Measurements from ENCODE around the gene GAS7.

GAS7 gene

DNA sequence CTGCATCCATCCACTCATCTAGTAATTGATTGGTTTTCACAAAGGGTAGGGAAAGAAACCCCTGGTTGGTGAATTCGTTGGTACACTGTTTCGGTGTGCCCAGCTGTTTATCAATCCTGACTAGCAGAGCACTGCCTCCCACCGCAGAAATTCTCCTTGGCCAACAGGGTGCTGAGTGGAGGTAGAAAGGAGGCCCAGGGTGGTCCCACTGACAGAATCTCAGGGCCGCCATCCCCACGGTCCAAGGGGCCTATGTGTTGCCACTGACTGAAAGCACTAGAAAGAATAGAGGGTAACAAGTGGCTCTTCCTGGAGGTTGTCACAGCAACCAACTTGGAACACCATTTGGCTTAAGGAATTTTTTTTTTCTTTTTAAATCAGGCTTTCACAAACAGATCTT lies 284.9 kb downstream of the GAS7 start:
- DNase-seq (ENCODE audit: low spot score) = no peak

DNA sequence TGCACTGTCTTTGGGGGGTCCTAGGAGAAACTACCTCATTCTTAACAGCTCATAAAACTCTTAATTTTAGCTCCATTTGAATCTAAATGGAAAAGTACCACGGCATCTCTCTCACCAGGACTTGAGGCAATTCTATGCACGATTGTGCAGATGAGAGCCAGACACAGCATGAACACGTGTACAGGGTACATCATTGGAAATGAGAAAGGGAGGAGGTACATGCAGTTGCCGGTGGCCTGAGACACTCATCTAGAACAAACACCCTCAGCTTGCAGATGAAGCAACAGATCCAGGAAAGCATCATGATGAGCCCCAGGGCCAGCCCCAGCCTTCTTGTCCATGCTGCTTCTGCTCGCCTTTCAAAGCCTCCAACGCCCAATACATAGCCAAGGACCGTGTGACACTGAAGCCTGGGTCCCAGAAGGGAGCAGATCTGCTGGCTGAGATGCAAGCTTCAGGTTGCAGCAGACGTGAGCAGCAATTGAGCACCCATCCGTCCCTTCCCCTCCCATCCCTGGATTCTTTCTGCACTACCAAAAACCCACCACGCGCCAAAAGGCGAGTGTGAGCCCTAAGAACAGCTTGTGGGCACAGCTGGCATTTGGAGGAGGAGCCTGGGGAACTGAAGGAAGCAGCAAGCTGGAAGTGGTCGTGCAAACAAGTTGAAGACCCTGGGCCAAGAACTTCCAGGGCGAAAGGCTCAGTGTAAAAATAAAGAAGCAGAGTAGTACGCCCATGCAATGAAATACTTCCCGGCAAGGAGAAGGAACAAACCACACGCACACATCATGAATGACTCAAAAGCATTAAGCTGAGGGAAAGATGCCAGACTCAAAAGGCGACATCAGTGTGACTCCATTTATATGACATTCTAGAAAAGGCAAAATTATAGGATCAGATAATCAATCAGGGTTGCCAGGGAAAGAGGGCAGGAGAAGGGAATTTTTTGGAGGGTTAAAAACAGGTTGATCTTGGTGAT lies 286.0 kb downstream of the GAS7 start:
- no peak for DNase-seq (ENCODE audit: low spot score)

DNA sequence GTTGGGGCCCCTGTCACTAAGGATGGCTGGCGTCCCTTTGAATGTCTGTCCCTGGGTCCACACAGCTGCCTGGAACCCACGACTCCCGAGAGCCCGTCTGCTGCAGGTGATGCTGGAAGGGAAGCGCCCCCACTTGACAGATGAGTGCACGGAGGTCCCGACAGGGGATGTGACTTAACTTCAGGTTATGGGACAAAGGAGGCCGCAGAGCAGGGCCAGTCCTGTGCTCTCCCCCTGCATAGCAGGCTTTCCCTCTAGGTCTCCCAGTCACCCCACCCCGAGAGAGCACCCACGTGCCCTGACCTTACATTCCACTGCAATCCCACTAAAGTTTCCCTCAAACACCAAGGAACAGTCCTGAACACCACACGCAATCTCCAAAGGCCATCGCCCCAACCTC lies 287.3 kb downstream of the GAS7 start:
- DNase-seq (ENCODE audit: low spot score) = no peak

DNA sequence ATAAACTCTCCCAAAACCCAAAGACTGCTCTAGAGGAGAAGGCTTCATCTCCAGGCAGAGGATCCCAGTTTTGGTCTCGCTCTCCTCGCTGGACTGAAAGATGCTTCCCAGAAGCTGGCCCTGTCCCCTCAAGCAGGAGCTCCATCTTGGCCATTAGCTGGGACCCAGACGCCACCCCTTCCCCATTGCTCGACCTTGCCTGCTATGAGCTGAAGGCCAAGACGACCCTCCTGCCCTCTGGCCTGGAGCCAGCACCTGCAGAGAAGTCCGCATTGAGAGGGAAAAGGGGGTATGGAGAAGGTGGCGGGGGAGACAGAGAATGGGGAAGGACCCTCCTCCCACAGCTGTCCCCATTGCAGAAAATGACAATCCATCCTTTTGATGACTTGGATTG lies 289.8 kb downstream of the GAS7 start:
- no peak for DNase-seq (ENCODE audit: low spot score)

DNA sequence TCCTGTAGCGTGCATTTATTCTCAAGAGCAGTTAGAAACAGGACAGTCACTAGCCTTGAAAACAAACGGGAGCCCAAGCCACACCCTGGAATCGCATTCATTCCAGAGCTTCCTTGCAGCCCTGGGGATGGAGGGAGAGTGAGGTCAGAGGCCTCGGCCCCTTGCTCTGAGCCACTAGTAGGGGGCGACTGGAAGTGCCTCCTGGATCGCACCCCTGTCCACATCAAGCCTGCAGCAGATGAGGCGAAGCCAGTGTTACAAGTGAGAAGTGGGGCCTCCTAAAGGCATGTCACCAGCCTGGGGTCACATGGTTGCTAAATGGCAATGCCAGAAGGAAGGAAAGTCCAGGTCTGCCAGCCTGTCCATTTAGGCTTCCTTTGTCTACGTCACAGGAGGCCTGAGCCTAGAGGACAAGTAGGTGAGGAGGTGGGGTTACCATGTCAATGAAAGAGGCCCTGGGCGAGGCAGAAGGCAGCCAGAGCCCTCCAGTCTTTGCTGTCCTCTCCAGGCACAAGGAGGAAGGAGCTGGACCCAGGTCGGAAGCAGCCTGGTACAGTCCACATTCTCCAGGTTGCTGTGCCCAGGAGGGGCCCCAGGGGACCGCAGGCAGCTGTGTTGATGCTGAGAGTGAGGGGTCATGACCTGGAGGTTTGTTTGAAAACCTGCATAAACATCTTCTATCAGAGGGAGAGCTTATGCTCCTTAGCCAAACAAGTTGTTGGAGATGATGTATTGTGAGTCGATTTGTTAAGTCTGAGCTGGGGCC lies 290.3 kb downstream of the GAS7 start:
- DNase-seq (ENCODE audit: low spot score) = no peak

DNA sequence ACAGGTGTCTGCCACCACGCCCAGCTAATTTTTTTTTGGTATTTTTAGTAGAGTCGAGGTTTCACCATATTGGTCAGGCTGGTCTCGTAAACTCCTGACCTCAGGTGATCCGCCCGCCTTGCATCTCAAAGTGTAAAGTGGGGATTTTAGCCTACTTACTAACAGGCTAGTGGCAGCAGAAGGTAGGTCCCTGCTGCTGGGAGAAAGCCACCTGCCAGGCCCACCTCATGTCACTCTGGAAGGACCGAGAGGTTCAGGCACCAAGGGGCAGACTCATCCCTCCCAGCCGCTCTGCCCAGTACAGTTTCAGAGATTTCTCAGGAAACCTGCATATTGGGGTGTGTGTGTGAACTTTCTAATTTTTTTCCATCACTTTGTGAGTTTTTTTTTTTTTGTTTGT lies 291.3 kb downstream of the GAS7 start:
- DNase-seq (ENCODE audit: low spot score) = no peak

DNA sequence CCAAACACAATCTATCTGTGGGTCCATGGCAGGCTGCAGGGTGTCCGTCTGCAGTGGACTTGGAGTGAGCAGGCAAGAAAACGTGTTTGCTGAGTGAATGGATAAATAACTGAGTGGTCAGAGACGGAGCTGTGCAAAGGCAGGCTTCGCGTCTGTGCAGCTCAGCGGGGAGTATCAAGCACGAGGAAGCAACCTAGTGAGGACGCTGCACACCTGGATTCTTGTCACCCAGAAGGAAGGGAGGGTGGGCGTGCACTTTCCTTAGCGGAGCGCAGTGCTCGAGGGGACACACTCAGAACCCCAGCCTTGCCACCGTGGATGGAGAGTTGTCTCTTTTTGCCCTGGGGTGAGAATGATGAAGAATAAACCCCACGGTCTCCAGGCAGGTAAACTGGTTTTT lies 291.8 kb downstream of the GAS7 start:
- DNase-seq (ENCODE audit: low spot score) = no peak

DNA sequence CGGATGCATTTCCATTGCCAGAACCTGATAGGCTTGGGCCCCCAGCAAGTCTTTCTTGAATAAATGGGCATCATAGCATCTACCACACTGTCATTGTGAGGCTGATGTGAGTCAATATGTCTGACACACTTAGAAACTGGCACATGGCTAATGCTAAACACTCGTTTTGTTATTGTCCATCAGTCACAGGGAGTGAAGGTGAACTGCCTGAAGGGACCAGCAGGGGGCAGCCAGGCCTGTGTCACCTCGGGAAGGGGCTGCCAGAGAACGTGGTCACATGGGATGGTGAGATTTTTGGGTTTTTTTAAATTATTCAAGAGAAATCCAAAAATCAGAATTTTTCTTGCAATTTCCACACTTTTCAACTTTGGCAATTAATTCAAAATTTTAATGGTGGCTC lies 292.5 kb downstream of the GAS7 start:
- peak; percentile 27 for DNase-seq (ENCODE audit: low spot score)

DNA sequence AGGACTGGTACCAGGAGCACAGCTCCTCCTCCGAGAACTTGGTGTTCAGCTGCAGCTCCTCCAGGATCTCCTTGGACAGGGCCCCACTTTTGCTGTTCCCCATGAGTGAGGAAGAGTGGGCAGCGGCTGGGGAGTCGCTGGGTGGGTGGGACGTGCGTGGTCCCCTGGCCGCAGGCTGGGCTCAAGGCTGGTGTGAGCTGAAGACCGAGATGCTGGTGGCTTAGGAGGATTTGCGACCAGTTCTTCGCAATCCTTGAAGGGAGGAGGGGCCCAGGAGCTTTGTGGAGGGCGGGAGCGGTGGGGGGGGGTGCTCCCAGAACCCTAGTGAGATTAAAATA lies 293.4 kb downstream of the GAS7 start, which contains the start of gene RCVRN:
Gene RCVRN (minus strand): TSS at position 194 of the 338 bp plus-strand sequence. CDS start 91 bp downstream, at position 103.
- no peak for DNase-seq (ENCODE audit: low spot score)

DNA sequence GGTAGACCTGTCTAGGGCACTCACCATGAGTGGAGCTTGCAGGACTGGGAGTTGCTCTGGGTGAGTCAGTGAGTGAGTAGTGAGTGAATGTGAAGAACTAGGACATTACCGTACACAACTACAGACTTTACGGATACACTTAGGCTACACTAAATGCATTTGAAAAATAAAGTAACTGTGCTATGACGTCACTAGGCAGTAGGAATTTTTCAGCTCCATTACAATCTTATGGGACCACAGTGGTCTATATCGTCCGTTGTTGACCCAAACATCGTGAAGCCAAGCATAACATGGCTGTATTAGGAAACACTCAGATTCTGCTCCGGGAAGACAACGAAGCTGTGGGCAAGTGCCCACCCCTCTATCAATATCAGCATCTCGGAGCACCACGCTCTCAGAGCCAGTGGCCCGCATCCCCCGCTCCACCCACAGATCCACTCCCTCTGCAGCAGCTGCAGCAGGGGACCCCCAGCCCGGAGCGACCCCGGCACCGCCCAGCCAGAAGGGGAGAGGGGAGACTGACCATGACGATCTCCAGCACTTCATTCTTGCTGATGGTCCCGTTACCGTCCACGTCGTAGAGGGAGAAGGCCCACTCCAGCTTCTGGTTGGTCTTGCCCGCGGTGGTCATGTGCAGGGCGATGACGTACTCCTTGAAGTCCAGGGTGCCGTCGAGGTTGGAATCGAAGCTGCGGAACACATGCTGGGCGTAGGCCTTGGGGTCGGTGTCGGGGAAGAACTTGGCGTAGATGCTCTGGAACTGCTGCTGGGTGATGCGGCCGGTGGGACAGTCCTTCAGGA lies 293.9 kb downstream of the GAS7 start:
- no peak for DNase-seq (ENCODE audit: low spot score)

DNA sequence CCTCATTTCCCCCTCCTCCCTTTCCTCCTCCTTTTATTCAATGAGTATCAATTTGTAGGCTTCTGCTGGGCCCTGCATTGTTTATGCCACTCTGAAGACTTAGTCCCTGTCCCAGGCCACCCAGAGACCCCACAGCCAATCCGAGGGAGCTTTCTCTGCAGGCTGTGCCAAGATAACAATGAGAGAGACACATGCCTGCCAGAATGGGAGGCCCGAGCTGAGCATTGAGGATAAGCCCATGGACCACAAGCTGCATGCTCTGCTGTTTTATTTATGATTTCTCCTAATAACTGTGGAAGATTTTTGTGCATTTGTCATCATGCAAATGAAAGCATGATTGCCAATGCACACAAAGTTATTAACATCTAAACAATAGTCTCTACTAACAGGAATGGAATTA lies 296.3 kb downstream of the GAS7 start:
- no peak for DNase-seq (ENCODE audit: low spot score)

DNA sequence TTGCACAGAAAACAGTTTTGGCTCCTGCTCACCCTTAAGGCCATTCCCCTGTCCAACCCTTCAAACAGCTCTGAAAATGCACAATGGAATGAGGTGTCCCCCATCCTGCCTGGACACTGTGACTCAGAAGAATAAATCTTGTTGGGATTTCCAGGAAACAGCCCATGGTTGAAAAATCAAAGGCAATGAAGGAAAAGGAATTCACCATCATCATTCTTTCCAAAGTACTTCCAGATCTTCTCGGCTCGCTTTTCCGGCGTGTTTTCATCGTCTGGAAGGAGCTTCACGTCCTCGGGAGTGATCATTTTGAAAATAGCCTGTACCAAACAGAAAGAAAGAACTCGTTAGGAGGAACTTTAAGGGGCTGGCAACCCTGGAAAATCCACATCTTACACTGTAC lies 297.6 kb downstream of the GAS7 start:
- peak; percentile 21 for DNase-seq (ENCODE audit: low spot score)

DNA sequence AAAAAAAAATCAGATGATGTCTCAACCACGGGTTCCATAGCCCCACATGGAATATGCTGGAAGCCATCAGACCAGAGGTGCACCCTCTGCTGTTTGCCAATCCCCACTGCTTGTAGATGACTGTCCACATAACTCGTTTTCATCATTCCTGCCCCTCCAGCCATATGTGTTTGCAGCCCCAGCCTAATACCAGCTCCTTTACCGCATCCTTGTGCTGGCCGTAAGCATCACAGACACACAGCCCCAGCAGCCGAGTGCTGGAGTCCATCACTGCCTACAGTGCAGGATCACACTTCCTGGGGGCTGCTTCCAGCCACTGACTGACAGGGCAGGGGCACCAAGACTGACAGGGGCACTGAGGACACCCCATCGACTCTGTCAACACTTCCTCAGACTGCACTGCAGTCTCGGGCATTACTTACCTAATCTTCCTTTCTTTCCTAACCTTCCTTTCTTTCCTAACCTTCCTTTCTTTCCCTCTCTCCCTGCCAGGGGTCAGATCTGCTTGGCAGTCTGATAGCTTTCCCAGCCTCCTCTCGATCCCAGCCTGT lies 298.3 kb downstream of the GAS7 start:
- no peak for DNase-seq (ENCODE audit: low spot score)

DNA sequence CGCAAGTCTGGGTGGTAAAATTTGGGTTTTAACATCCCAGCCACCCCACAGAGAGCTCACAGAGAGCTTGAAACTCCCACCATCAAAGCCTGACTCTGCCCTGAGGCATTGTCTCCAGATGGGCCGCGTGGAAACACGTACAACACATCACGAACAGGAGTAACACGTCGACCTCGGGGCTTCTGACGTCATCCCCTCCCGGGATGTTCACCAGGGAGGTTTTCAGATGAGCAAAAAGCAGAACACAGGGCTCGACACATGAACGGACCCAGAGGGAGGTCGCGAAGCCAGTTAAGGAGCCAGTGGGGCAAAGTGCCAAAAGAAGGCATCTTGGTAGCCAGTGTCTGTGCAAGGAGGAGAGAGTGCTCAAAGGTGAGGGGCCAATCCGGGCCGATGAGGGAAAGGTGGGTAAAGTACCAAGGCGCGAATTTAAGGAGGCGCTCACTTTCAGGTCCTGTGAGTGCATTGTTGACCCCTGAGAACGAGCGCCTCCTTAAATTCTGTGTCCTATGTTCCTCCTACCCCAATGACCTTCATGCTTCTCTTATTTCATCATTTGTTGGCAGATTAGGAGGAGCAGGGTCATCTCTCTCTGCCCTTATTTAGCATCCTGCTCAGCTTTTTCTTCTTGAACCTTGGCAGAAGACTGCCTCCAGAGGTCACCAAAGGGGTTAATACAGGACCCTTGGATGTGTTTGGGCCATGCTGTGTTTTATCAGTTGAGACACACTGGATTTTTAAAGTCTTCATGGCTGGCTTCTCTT lies 298.9 kb downstream of the GAS7 start:
- DNase-seq (ENCODE audit: low spot score) = no peak

DNA sequence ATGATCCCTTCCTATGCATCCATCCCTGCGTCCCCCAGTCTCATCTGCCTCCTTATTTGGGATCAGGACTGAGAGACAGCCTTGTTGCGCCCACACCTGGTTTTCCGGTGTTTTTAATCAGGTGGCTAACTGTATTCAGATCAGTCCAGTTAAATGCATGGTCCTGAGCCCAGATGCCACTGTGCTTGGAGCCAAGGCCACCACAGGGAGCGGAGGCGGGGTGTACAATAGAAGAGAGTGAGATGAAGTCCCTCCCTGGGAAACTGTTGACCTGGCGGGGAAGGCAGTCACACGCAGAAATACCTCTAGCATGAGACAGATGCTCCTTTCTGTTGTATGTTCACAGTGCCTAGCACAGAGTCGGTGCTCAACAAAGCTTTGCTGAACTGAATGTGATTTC lies 299.6 kb downstream of the GAS7 start:
- DNase-seq (ENCODE audit: low spot score) = no peak

DNA sequence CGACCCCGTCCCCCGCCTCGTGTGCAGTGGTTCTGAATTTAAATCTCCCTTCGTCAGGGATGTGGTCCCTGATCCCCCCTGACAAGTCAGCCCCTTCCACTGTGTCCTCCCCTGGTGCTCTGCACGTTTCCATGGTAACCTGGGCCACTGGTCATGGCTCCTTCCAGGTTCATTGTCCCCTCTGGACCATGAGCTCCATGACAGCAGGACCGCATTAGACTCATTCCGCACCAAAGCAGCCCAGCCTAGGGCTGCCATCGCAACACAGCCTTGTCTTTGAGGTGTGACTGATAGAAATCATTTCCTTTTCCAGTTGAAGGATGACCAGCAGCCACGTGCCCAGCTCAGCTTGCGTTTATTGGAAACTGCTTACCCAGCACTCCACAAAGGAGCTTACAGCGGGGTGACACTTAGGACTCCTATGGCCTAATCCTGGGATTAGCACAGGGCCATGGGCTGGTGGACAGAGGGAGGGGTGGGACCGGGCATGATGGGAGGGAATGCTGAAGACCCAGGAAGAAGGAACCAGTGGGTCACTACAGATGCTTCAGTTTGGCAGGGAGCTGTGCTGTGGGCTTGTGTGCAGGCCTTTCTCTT lies 300.9 kb downstream of the GAS7 start:
- no peak for DNase-seq (ENCODE audit: low spot score)

DNA sequence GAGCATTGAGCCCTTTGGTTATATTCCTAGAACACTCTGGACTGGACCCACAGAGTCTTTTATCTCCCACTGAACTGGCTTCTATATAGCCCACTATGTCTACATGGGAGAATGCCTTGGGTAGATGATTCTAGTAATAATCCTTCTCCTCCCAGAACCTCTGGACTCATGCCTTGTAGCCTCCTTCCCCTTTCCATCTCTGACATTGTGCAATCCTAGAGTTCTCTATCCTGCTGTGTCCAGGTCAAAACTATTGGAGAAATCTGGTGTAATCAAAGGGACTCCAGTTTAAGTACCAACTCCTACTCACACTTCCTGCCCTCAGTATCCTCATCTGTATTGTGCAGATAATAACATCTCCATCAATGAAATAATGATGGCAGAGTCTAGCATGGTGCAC lies 302.5 kb downstream of the GAS7 start:
- no peak for DNase-seq (ENCODE audit: low spot score)

DNA sequence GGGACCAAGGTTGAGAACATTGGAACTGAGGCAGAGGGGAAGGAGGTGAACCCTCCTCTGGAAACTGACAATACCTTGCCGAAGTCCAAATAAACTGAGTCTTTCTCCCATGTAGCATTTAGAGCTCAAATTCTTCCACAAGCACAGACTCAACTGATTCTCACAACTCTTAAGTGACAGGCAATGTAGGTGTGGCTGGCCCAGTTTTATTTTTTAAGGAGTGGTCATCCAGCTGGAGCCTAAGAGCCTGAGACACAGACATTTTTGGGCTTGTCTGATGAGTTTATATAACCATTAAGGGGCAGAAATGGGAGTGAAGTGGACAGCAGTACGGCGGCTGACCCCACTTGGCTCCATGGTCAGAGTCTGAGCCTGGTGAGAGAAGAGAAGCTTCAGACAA lies 304.2 kb downstream of the GAS7 start:
- no peak for DNase-seq (ENCODE audit: low spot score)

DNA sequence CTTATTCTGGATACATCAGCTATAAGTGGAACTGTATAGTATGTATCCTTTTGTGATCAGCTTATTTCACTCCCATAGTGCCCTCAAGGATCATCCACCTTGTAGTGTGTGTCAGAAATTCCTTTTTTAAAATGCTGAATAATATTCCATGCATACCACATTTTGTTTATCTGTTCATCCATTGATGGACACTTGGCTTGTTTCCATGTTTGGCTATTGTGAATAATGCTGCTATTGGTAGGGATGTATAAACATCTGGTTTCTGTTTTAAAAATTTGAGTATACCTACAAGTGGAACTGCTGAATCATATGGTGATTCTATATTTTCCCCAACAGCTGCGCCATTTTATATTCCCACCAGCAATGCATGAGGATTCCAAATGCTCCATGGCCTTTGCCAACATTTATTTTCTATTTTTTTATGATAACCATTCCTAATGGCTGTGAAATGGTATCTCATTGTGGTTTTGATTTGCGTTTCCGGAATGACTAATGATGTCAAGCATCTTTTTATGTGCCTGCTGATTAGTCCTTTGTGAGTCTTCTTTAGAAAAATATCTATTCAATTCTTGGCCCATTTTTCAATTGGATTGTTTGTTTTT lies 304.9 kb downstream of the GAS7 start:
- no peak for DNase-seq (ENCODE audit: low spot score)

DNA sequence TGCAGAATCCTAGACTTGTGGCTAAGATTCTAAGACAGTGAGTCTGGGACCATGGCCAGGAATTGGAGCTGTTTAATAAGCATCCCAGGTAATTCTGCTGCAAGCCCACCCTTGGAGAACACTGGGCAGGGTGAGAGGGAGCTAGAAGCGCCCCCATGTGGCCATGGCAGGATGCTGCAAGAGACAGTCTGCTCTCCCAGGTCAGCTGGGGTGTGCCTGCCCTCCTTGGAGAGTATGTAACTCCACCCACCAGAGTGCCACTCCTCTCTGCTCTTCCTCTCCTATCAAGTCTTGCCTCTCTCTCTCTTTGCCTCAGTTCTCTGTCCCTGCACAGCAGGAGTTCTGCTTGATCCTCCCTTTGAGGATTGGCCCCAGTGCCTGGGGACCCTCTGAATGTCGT lies 308.3 kb downstream of the GAS7 start:
- no peak for DNase-seq (ENCODE audit: low spot score)

DNA sequence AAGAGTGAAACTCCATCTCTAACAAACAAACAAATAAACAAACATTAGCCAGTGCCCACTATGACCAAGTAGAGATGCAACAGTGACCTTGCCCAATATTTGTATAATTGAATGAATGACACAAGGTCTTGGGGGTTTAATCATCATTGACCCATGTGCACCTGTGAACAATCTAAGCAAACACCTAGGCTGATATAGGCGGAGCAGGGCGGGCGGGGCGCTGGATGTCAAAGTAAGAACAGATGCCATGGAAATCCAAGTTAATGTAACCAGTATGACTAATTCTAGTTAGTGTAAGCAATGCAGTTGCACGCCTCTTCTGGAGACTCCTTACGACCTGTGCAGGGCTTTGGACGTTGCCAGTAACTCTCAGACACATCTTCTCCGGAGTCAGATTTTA lies 310.9 kb downstream of the GAS7 start:
- no peak for DNase-seq (ENCODE audit: low spot score)

All from AG08396 (cell line).